Right lung (tissue), 5 donors: ENCODE data around the gene CNTFR. TPM values are rescaled to one million over a fixed set of nuclear protein-coding genes. Genes with fewer than 3 reads are reported as not detected.
"Not testable (repeated sequence)": the region's sequence is repeated elsewhere in the genome, so short reads cannot be mapped to it uniquely, and the experiment has no call there.

Source experiments
- DNase-seq, 2 donors: peaks; one replicate each; pipeline ENCODE4 v3.0.0-alpha.2; 2013
- polyA plus RNA-seq, 5 donors: library from polyadenylated mRNA; unstranded; fragments of 120-200 nt; gene quantifications; one replicate each; pipeline versions ENCODE4 v1.2.1 to v1.2.3, GENCODE V29; 2013; ENCODE audit warnings: inconsistent platforms in 1 of 5, low replicate concordance in 1 of 5; ENCODE audit not compliant: insufficient read length in 5 of 5, insufficient read depth in 1 of 5

CNTFR gene
- polyA plus RNA-seq, 5 donors: 24.2 to 42.1 (median 32.7) TPM

DNA sequence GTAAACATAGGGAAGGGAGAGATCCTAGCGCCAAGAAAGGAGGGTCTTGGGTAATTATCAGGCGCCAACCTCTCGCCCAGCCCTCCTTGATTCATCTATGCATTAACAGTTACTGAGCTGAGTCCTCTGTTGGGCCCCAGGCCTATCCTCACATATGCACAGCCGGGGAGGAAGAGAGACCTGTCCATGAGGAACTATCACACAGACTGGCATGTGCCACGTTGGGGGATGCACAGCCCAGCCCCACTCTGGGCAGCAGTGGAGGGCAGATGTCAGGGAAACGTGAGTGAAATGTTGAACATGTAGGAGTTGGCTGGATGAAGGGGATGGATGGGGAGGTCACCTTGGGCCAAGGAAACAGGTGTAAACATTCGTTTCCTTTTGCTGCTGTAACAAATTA, 48.0 kb downstream of the CNTFR start:
- DNase-seq: no peak

DNA sequence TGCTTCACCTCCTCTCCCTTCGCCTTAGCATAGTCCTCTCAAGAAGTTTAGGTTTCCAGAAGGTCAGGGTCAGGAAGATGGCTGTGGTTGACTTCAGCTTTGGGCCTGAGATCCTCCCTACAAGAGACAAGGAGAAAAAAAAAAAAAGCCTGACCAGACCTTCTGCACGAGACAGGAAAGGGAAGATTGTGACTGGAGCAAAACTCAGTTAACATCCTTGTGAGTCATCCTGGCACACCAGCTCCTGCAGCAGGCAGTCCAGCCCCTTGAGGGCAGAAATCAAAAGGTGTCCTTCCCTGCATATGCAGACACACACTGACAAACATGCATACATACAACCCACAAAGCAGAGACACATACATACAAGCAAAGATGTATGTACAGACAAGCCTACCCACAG, 48.7 kb downstream of the CNTFR start:
- no peak for DNase-seq

DNA sequence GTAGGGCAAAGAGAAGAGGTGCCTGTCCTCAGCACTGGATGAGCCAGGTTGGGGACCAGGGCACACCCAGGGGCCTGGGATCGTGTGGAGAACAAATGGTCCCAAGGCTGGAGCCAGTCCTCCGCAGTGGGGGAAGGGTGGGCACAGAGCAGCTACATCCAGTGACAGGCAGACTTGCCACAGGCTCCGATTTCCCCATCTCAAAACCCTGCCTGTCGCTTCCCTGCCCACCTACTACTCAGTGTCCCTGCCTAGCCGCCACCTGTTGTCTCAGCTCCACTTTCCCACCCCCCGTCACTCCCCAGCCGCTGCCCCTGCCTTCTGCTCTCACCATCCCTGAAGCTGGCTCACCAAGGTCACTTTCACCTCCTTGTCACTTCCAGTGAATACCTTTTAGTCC, 52.8 kb downstream of the CNTFR start:
- DNase-seq: no peak

DNA sequence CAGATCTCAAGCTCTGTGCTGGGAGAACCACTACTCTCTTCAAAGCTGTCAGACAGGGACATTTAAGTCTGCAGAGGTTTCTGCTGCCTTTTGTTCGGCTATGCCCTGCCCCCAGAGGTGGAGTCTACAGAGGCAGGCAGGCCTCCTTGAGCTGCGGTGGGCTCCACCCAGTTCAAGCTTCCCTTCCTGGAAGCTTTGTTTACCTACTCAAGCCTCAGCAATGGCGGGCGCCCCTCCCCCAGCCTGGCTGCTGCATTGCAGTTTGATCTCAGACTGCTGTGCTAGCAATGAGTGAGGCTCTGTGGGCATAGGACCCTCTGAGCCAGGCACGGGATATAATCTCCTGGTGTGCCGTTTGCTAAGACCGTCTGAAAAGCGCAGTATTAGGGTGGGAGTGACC, 57.5 kb downstream of the CNTFR start:
- not testable (repeated sequence) for DNase-seq

DNA sequence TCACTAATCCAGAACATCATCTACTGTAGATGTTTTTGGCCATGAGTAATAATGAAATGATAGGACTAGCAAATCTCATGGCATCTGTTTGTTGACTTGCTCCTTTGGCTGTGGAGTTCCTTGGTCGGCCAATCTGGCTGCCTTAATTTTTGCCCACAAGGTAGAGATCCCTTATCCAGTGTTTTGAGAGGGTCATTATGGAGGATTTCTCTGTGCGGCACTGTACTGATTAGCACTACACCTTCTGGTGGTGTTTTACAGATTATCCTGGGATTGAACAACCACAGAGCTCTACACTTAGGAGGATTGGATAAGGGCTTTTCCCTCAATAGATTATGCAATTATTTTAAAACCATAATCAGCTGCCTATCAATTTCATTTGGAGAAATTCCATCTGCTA, 63.5 kb downstream of the CNTFR start:
- DNase-seq: no peak

DNA sequence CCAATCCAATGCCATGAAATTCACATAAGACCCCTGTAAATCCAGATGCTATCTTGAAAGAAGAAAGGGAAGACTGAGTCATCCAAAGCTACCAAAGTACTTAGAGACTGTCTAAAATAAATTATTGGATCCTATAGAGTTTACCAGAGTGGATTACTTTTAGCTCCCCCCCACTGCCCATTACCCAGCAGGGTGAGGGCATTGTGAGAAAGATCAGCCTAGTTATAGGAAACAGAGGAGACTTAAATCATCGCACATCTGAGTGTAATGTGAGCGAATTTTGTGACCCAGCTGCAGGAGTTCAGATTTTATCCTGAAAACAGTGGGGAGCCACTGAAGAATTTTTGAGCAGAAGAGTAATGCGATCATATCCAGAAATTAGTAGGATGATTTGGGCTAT, 65.2 kb downstream of the CNTFR start:
- DNase-seq: no peak

DNA sequence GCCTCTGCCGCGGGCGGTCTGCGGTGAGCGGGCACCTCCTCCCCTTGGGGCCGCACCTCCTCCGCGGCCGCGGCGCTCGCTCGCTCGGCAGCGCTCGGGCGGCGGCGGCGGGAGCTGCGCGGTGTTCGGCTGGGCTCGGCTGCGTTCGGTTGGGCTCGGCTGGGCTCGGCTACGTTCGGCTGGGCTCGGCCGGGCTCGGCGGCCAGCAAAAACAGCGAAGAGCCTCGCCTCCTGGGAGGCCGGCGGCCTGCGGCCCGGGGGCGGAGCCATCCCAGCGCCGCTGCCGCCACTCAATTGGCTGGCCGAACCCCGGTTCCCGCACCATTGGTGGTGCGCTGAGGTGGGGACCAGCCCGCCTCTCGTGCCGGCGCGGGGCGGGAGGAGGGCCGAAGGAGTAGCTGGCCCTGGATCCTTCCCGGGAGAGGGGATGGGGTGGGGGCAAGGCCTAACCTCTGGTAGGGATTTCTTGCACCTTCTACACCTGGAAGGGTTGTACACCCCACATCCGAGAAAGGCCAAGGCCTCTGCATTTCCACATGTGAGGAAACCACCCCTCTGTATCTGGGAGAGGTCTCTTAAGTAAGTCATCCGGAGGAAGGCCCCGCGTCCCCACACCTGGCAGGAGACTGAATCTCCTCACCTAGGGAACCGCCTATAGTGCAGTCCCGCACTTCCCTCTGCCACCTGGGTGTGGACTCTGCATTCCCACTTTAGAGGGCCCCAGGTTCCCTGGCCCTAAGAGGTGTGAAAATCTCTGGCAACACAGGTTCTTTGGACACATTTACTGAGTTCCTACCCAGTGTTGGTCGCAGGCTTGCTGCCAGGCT, 66.3 kb downstream of the CNTFR start, which contains the start of gene ENHO:
Gene ENHO, minus strand, starts transcription at position 20 of the 827 bp plus-strand sequence. CDS start 1,295 bp downstream, outside the sequence.
- DNase-seq: peak; percentile 90 to 93

DNA sequence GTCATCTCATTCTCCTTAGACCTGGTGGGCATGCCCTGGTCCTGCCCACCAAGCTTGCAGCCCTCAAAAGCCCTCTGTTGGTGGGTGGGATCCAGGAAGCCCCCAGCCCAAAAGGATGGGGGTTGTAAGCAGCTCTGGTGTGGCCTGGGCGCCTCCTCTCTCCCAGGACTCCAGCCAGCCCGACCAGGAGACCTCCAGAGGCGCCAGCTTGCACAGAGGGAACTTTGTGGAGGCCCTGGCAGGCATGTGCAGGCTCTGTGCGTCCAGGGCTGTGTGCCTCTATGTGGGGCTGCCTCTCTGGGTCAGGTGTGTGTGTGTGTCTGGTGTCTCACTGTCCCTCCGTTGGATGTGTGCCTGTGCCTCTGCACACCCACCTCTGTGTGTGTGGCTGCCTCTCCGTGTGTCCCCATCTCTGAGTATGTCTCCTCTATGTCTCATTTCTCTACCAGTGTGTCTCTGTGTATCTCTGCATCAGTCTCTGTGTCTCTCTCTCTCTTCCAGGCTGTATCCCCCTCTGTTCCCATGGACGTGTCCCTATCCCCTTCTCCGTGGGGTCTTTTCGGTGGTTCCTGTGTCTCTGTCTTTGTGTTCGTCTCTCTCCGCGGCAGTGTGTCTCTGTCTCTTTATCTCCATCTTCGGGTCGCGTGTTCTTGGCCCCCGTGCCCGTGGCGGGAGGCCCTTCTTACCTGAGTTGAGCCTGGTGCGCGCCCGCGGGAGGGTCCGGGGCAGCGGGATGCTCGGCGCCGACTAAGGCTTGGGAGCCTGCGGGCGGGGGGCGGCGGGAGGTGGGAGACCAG, 67.2 kb downstream of the CNTFR start:
- no peak for DNase-seq

DNA sequence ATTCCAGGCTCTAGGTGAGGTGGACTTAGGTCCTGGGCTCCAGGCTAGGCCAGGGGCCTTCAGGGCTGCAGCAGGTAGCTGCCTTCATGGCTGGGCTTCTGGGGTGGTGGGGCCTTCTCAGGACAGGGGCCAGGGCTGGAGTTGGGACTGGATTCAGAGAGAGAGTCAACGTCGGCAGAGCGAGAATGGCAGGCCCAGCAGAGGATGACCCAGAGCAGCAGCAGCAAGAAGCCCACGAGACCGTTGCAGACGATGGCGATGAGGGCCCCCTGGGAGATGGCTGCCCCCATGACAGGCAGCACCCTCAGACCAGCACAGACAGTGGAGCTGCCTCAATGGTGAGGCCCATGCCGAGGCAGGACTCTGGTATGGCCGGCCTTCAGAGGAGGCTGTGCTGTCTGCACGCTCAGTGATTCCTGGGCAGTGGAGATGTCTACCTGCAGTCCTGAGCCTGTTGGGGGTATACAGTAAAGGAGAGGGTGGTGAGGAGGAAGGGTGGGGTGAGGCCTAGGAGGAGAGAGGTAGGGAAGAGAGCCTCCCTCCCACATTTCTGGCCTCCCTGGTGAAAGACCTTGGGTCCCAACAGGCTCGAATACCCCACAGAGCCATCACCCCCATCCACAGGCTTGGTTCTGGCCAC, 68.0 kb downstream of the CNTFR start:
- no peak for DNase-seq

DNA sequence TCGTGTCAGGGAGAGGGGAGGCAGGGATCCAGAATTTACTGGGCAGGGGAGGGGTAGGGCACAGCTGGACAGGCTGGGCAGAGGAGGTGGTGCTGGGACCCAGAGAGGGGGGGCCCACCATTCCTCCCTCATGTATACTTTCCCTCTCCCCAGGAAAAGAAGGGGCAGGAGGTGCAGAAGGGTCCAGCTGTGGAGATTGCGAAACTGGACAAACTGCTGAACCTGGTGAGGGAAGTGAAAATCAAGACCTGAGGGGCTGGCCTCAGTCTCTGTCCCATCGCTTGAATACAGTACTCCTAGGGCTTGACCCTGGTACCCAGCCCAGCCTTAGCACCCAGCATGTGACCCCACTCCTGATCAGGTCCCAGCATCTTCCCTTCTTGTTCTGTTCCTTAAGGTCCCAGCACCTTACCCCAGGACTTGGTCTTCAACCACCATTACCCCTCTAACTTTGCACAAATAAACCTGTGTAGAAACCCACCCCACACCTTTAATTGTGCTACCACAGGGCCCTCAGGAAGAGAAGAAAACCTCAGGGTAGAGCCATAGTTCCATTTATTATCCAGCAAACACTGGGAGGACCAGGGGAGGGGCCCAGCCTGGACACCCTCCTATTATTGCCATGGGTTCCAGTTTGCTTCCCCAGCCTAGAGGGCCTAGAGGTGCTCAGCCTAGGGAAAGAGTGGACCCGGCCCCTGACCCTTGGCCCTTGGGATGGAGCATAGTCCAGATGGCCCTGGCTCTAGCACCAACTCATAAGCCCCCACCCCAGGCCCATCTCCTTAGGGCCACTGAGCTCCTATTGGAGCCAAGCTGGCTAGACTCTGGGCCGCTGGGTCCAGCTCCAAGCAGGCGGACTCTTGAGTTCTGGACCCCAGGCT, 68.8 kb downstream of the CNTFR start:
- DNase-seq: no peak

DNA sequence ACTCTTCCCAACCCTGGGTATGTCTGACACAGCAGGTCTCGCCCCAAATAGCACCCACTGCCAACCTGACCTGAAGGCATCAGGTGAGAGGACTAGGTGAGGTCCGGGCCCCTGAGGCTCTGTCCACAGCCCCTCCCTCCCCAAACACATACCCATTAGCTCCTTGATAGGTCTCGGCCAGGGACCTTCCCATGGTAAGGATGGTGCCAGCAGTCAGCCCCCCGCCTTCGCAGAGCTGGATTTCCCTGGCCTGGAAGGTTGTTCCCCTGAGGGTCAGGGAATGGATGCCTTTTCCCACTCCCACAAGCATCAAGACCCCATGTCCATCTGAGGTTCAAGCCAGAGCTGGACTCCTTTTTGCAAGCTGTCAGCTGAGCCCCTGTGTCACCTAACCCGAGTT, 69.4 kb downstream of the CNTFR start:
- no peak for DNase-seq

DNA sequence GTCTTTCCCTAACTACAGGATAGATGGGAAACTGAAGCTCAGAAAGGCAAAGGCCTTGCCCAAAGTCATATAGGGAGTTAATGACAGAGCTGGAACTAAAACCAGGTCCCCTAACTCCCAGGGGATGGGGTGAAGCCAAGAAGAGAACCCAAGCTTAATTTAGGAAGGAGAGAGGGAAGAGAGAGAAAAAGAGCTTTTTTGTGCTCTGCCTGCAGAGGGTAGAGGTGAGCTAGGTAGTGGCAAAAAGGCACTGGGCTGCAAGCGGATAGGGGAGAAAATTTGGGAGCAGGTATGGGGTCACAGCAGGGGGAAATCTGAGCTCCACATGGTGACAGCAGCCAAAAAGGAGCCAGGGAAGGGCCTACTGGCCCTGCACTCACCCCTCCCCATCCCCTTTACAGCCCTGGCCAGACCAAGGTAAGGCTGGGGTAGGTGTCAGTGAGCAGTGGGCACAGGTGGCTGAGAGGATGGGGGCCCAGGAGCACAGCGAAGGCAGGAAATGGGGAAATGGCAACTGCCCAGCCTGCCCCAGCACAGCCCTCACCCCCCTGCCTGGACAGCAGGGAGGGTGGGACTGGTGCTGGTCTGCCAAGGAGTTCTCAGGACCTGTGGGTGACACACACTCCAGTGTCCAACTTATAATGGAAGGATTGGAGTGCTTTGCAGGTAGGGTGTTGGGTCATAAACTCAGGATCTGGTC, 70.1 kb downstream of the CNTFR start:
- no peak for DNase-seq

DNA sequence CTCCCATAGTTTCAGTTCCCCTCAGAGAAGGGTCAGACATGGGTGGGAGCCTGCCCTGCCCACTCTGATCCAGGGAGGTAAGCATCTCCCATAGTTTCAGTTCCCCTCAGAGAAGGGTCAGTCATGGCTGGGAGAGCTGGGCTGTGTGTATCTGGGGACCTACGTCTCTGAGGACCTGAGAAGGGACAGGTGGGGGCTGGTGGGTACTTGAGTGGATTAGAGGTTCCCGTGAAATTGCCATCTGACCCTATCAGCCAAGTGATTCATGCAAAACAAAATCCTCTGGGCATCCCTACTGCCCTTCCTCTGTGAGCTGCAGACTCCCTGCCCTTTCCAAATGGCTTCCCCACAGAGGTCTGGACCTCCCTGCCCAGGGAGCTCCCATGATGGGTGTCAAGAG, 70.6 kb downstream of the CNTFR start:
- DNase-seq: no peak

DNA sequence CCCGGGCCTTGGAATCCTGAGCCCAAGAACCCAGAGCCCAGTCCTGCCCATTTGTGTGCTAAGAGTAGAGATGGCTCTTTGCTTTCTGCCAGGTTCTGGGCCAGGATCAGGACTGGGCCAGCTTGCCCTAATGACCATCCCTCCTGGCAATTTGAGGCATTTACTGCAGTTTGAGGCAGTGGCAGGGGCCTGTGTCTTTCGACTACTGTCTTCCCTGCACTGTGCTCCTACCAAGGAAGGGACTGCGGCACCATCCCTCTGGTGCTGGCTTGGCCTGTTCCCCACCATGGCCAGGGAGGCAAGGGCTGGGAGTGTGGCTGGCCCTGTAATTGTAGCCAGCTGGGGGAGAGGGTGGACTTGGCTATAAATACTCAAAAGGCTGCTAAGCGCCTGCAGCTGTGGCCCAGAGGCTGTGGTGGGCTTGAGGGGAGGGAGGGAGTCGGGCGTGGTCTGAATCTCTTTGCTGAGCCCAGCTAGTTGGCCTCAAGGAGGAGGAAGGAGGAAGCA, 71.4 kb downstream of the CNTFR start:
- DNase-seq: no peak

DNA sequence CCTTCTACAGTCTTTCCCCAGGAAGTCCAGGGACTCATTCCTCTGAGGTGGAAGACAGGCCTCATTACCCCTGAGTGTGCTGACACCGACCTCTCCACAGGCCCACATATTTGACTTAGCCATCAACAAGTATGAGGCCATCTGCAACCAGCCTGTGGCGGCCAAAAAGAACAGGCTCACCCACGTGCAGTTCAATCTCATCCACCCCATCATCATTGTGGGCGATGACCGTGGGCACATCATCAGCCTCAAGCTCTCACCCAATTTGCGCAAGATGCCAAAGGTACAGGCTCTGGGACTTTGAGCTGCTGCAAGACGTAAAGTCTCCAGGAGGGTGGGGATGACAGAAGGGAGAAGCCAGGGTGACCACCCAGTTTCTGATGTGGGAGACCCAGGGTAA, 72.3 kb downstream of the CNTFR start:
- no peak for DNase-seq

DNA sequence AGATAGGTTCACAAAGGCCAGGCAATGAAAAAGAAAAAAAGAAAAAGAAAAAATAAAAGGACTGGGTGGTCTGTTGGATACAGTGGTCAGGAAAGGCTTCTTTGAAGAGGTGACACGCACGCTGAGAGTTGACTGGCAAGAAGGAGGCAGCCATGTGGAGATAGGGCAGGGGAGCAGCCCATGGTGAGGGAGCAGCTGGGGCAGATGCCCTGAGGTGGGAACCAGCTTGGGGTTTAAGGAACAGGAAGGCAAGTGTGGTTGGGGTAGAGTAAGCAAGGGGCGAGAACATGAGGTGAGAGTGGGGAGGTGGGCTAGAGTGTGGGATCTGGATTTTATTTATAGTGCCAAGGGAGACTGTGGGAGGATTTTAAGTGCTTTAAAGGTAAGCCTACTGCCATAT, 73.6 kb downstream of the CNTFR start:
- DNase-seq: no peak

DNA sequence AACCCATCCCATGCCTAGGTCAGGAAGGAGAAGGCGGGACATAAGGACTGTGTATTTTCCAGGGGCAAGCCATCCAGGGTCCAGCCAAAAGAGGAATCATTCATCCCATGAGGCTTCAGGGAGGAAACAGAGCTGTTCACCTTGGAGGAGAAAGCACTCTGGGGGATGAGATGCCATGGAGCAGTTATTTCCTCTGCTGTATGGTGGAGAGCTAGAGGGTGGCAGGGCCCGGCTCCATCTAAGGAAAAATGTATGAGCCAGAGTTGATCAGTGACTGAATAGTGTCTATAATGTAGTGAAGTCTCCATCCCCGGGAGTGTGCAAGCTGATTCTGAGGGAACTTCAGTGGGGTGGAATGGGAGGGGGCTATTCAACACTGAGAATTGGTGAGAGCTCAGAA, 74.7 kb downstream of the CNTFR start:
- DNase-seq: no peak

DNA sequence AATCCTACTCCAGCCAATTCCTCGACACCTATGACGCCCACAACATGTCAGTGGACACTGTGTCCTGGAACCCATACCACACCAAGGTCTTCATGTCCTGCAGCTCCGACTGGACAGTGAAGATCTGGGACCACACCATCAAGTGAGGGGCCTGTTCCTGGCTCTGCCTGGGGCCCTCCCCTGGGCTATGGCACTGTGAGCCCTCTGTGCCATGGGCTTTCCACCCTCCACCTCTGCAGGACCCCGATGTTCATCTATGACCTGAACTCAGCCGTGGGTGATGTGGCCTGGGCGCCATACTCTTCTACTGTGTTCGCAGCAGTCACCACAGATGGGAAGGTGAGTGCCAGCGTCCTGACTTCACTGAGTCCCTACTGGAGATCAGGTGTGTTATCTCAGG, 75.1 kb downstream of the CNTFR start:
- DNase-seq: no peak

DNA sequence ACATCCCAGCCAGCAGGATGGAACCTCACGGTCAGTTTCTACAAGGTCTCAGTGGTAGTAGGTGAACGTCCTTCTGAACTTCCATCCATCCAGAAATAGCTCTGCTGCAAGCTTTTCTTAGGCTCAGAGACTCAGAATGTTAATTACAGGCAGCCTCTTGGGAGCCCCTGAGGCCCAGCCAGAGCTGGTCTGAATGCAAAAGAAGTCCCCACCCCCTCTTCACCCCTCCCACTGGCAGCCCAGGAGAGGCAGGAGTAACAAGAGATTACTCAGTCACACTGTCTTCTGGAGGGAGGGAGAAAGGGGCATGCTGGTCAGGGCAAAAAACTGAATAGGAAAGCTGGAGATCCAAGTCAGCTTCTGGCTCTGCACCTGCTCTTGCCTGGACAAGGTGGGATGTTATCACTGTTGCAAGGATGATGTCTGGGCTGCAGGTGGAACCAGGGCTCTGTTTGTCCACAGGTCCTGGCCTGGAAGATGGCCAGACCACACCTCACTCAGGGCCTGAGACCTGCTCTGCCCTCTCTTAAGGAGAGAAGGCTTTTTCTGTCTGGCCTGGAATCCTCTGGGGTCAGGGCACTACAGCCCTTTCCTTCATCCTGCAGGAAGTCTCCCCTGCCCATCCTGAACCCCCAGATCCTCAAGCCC, 75.8 kb downstream of the CNTFR start:
- no peak for DNase-seq
